Right lobe of liver (tissue), 6 donors: ENCODE results near the gene RIMS3. TPM values are rescaled to one million over a fixed set of nuclear protein-coding genes. Genes with fewer than 3 reads are reported as not detected.
"Not testable (repeated sequence)": the region's sequence is repeated elsewhere in the genome, so short reads cannot be mapped to it uniquely, and the experiment has no call there.

Experiments
- ATAC-seq, 4 donors: fragments of 200-7000 bp; cut with Tn5 transposase; one replicate each; pipeline ENCODE4 v1.9.1; 2020; ENCODE audit warnings: mild to moderate bottlenecking in 4 of 4, moderate library complexity in 4 of 4
- DNase-seq, 3 donors: peaks; one replicate each; pipeline ENCODE4 v3.0.0-alpha.2; 2020
- H3K27ac ChIP-seq, 3 donors: fragments of 200-600 bp; one replicate each; pipeline ENCODE4 v1.8.0; 2022
- H3K27me3 ChIP-seq, 2 donors: fragments of 200-600 bp; one replicate each; pipeline ENCODE4 v1.8.0; 2022
- H3K36me3 ChIP-seq, 4 donors: fragments of 200-600 bp; sonication (generic) in 1 of 4; one replicate each; pipeline versions ENCODE4 v1.5.1 to v1.8.0; 2017 to 2022; ENCODE audit warnings: control low read depth in 1 of 4
- H3K4me1 ChIP-seq, 4 donors: fragments of 200-600 bp; sonication (generic) in 1 of 4; one replicate each; pipeline versions ENCODE4 v1.5.1 to v1.8.0; 2017 to 2022; ENCODE audit warnings: control low read depth in 1 of 4
- H3K4me3 ChIP-seq, 3 donors: fragments of 200-600 bp; one replicate each; pipeline ENCODE4 v1.8.0; 2022
- H3K9me3 ChIP-seq, 4 donors: fragments of 200-600 bp; sonication (generic) in 1 of 4; one replicate each; pipeline versions ENCODE4 v1.5.1 to v1.8.0; 2017 to 2022; ENCODE audit warnings: control low read depth in 1 of 4
- CTCF ChIP-seq, 4 donors: fragments of 200-600 bp in 3 of 4; fragments of 450-650 bp in 1 of 4; IDR thresholded peaks; one replicate each; pipeline versions ENCODE4 v1.5.1 to v1.8.0; 2016 to 2022; ENCODE audit warnings: antibody characterized with exemption in 4 of 4, mild to moderate bottlenecking in 2 of 4
- POLR2A ChIP-seq: fragments of 450-650 bp; IDR thresholded peaks from one replicate; pipeline ENCODE4 v1.6.1; 2017; ENCODE audit warnings: antibody characterized with exemption, mild to moderate bottlenecking
- WGBS: methylation state at CpG from one replicate; pipeline ENCODE4 v1.1.6; 2018; ENCODE audit warnings: low coverage, low lambda C conversion rate; ENCODE audit not compliant: insufficient coverage; ENCODE audit errors: missing lambda C conversion rate; 5-methylcytosine and 5-hydroxymethylcytosine counted together
- intact Hi-C, 2 donors: fragments of 100-400 bp; cut with DNase I; formaldehyde crosslinking; loops; one replicate each; pipeline versions ENCODE4 v1.11.2 to v1.14.1; 2022
- total RNA-seq, 6 experiments: library from RNA; depleted of rRNA in 2 of 6; stranded (reverse); fragments of >200 nt in 2 of 6; fragmentation: NEBNext Ultra II Directional in 3 of 6; extraction: Animal tissue kit (Norgen Biotek cat#: 25700) in 3 of 6; gene quantifications; one replicate each; pipeline versions ENCODE4 v1.1.0 to v1.2.4, GENCODE V29; 2016 to 2023
- donor health status: DM: no; HTN: yes; CAD: no.
- donor health status: DM: no; HTN: no; CAD: no.
- donor health status: DM: no; HTN: no; CAD: no.
- donor health status: DM: no; HTN: yes; CAD: no.
- donor health status: DM: no; HTN: yes; CAD: no.

RIMS3 gene
- total RNA-seq, 6 experiments from 2014 or later: 0.35 to 1.4 (median 0.45) TPM

- no peak for ATAC-seq
- Histone ChIP-seq H3K4me1 (peaks cover 0 to 46% (median 11%) of the 10 kb centered on the region in 4 donors), H3K4me3 (no peak overlapping the region), H3K9me3 (no peaks in the 10 kb centered on the region), H3K36me3 (no peaks in the 10 kb centered on the region), H3K27ac (no peak overlapping the region), H3K27me3 (no peaks in the 10 kb centered on the region)
- TF ChIP-seq POLR2A: no peak
- no peak for TF ChIP-seq CTCF (IDR thresholded peaks at IDR 0.05)
- no peak for DNase-seq
- WGBS: 90% methylated on average over 4 of the region's 4 CpGs
- intact Hi-C loops: no loop called here
Observed at GRCh38 chr1:40706626-40707025, 41.1 kb upstream of the RIMS3 start.

- ATAC-seq (peak in 3 of 4 donors; percentile 7 to 55 (median 7)), DNase-seq (no peak)
- no peaks in the 10 kb centered on the region for H3K27me3 ChIP-seq
- H3K4me3 ChIP-seq: no peak overlapping the region
- H3K36me3 ChIP-seq: no peaks in the 10 kb centered on the region
- peak overlapping the region in 1 of 3 donors; percentile 12 for H3K27ac ChIP-seq
- H3K9me3 ChIP-seq: no peaks in the 10 kb centered on the region
- intact Hi-C loops: no loop called here
- 48% methylated on average over 3 of the region's 3 CpGs for WGBS
- TF ChIP-seq POLR2A: no peak
- no peak for TF ChIP-seq CTCF (IDR thresholded peaks at IDR 0.05)
- H3K4me1 ChIP-seq: peaks cover 0 to 34% (median 11%) of the 10 kb centered on the region in 4 donors
Observed at GRCh38 chr1:40704817-40705733, 39.6 kb upstream of the RIMS3 start.

GRCh38 chr1:40703316-40703715 lies 37.8 kb upstream of the RIMS3 start:
- Histone ChIP-seq H3K4me3 (no peak overlapping the region), H3K27me3 (no peaks in the 10 kb centered on the region), H3K27ac (no peak overlapping the region), H3K9me3 (no peaks in the 10 kb centered on the region), H3K36me3 (no peaks in the 10 kb centered on the region), H3K4me1 (peaks cover 0 to 43% (median 11%) of the 10 kb centered on the region in 4 donors)
- 86% methylated on average over 2 of the region's 3 CpGs for WGBS
- intact Hi-C loops: no loop called here
- DNase-seq (no peak), ATAC-seq (peak in 1 of 4 donors; percentile 11)
- TF ChIP-seq CTCF (IDR thresholded peaks at IDR 0.05): no peak
- no peak for TF ChIP-seq POLR2A

- DNase-seq, intact Hi-C loops, H3K27ac ChIP-seq, H3K4me3 ChIP-seq, H3K36me3 ChIP-seq, ATAC-seq, H3K27me3 ChIP-seq, H3K9me3 ChIP-seq: not testable (repeated sequence)
- H3K4me1 ChIP-seq: peaks cover 0 to 43% (median 11%) of the 10 kb centered on the region in 4 donors
- whole genome bisulfite sequencing: 78% methylated on average over 8 of the region's 9 CpGs
Observed at GRCh38 chr1:40702810-40703209, 37.3 kb upstream of the RIMS3 start.

- no peak overlapping the region for H3K27ac ChIP-seq
- H3K4me1 ChIP-seq: peaks cover 0 to 47% (median 11%) of the 10 kb centered on the region in 4 donors
- H3K9me3 ChIP-seq: no peaks in the 10 kb centered on the region
- no peak for ATAC-seq
- intact Hi-C loops: no loop called here
- H3K4me3 ChIP-seq: no peak overlapping the region
- no peaks in the 10 kb centered on the region for H3K36me3 ChIP-seq
- TF ChIP-seq CTCF (IDR thresholded peaks at IDR 0.05): no peak
- TF ChIP-seq POLR2A: no peak
- 36% methylated on average over 2 of the region's 3 CpGs for WGBS
- no peak for DNase-seq
- H3K27me3 ChIP-seq: no peaks in the 10 kb centered on the region
Observed at GRCh38 chr1:40701684-40702083, 36.2 kb upstream of the RIMS3 start.
